Measurements from ENCODE around the gene NUP88.

DNA sequence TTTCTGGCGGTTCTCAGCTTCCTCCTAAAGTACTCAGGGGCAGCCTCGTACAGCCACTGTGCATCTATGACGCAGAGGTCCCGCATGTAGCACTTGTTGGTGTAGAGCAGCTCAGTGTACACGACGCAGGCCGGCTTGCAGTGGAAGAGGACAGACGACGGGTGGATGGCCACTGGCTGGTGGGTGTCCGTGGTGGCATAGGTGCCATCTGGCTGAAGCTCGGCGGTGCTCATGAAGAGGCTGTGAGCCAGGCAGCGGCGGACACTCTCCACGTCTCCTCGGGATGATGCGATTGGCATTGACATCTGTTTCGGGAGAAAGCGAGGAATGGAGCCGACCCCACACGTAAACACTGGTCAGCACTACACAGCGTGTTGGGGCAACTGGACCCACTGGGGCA is 24.7 kb upstream of the NUP88 start:
- TF ChIP-seq CTCF (IDR thresholded peaks at IDR 0.05; ENCODE audit: poor library complexity, severe bottlenecking) = no peak
- no peak for TF ChIP-seq REST (IDR thresholded peaks at IDR 0.05; ENCODE audit: borderline replicate concordance)
- no peak for TF ChIP-seq EP300 (conservative IDR thresholded peaks at IDR 0.05; ENCODE audit: poor library complexity, severe bottlenecking)
- no peak for TF ChIP-seq EZH2 (IDR thresholded peaks at IDR 0.05; ENCODE audit: borderline replicate concordance, insufficient read depth, low read length, poor library complexity, severe bottlenecking)
